ENCODE results near the gene TENM3.
"Not testable (repeated sequence)": the region's sequence is repeated elsewhere in the genome, so short reads cannot be mapped to it uniquely, and the experiment has no call there.

TENM3 gene

GRCh38 chr4:182228991-182229577, 14.1 kb upstream of the TENM3 start:
- no peak for DNase-seq

GRCh38 chr4:182230256-182230655, 12.9 kb upstream of the TENM3 start:
- no peak for DNase-seq

DNA sequence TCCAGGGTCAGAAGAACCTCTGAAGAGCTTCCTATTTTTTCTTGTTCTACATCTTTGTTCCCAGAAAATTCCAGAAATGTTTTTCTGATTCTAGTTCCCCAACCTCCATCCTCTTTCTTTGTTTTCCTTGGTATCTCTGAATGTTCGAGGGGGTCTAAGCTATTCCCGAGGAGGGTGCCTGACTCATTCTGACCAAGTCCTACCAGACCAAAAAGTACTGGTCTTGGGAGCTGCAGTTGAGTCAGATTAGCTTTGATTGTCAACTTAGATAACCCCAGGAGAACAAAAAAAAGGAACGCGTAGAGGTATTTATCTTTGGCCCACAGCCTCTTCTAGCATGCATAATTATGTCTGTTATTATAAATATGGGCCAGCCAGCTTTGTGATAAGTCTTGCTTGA, 12.1 kb upstream of the TENM3 start:
- no peak for DNase-seq

- no peak for DNase-seq
These were observed 11.7 kb upstream of the TENM3 start for GRCh38 chr4:182231496-182231895.

DNA sequence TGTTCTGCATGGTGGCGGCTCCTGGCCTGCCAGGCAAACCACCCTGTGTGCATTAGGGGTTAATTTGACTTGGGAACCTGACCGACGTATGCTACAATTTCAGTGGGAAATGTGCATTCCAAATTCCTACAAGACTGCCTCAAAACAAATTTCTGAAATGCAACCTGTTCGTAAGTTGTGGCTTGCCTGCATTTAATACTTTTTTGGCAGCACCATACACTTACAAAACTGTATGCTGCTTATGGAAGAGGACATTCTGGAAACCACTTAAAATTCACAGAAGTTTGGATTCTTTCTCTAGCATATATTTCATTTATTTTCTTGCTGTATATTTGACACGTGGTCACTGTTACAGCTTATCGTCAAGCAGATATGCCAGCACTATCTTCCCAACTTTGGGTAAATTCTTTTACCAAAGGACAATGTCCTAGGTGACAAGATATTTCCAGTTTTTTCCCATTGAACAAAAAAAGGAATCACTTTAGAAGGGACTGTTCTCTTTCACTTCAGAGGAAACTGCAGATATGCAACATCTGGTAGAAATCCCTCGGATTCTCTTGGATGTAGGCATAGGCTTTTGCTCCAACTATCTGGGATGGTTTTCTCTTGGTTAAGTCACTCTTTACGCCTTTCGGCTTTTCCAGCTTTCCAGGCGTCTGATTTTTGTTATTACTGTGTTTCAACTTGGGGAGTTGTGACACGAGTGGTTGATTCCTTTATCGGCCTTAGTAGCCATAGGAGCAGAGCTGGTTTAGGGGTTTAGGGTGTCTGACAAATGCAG, 9.7 kb upstream of the TENM3 start:
- no peak for DNase-seq

DNA sequence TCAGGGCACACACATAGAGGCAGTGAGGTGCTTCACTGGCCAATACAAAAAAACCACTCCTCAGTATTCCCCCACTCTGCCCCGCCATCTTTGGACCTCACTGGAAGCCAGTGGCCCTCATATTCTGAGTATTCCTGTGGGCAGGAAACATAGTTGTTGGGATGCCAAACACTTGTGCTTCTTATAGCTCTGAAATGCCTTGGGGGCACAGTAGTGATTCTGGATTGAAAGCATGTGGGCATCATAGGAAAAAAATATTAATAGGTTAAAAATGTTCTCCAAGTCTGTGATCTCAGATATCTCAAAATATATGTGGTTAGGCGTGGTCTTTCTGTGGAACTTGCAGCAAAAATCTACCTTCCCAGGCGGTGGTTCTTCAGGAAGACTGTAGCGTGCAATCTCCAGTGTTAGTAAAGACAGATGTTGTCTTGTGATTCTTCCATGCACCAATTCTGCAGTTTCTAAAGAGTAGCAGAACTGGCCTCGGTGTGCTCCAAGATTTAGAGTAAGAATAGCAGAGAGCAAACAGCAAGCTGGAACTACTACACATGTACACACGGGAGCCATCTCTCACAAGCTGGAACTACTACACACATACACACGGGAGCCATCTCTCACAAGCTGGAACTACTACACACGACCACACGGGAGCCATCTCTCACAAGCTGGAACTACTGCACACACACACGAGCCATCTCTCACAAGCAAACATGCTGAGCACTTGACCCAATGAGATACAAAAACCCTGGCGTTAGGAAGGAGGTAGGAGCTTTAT, 8.0 kb upstream of the TENM3 start:
- DNase-seq = no peak

DNA sequence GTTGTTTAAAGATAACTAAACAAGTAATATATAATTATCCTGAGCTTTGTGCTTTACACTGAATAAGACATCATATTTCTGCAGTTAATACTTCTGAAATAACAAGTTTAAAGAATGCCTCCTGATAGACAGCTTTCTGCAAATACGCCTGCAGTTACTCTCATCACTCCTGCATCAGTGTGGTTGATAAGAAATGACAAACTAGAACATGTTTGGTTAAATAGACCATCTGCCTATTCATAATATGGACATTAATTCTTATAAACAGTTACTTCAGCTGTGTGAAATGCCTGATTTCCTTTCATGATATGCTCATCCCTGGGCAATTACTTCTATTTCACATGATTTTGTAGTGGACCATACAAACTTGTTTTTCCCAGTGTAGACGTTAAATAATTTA, 7.0 kb upstream of the TENM3 start:
- no peak for DNase-seq

- not testable (repeated sequence) for DNase-seq
These were observed 6.2 kb upstream of the TENM3 start for GRCh38 chr4:182237010-182237409.

- DNase-seq = no peak
These were observed 4.8 kb upstream of the TENM3 start for GRCh38 chr4:182238355-182238931.

DNA sequence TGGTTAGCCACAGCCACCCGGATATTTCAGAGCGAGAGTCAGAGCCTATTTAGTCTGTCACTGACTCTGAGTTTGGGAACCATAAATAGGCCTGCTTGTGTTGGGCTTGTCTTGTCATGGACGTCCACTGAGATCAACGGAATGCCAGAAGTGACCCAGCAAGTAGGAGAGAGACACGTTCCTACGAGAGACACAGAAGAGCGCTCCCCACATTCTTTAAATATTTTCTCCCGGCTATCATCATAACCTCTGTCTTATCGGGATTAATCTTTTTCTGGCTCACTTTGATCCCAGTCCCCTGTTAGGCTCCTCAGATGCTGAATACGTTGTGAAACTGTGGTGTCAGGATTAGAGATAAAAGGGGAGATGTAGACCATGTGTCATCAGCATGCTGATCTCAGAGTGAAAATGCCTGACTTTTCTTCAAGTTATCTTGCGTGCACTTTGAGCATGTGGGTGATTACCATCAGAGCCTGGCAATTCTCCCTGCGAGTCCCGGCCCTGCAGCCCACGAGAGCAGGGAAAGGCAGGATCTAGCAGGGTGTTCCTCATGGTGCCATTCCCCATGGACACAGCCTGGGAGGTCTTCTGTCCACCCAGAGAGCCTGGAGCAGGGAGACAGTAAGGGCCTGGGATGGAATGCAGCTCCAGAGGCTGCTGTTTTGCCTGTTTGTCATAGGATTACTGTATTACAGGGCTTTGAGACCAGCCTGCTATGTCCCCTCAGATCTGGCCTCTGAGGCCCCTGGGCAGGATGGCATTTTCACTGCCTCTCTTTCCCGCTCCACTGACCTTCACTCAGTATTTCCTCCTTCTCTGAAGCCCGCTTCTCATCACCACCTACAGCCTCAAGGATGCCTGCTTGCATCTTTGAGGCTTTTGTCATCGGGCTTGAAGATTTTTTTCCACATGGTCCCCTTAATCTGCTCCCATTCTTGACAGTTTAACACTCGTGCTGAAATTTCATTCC, 2.8 kb upstream of the TENM3 start:
- DNase-seq = no peak

DNA sequence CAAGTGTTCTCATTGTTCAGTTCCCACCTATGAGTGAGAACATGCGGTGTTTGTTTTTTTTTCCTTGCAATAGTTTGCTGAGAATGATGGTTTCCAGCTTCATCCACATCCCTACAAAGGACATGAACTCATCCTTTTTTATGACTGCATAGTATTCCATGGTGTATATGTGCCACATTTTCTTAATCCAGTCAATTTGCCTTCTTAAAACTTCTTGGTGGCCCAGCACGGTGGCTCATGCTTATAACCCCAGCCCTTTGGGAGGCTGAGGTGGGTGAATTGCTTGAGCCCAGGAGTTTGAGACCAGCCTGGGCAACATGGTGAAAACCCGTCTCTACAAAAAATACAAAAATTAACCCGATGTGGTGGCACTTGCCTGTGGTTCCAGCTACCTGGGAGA, 942 bp upstream of the TENM3 start:
- DNase-seq = not testable (repeated sequence)

DNA sequence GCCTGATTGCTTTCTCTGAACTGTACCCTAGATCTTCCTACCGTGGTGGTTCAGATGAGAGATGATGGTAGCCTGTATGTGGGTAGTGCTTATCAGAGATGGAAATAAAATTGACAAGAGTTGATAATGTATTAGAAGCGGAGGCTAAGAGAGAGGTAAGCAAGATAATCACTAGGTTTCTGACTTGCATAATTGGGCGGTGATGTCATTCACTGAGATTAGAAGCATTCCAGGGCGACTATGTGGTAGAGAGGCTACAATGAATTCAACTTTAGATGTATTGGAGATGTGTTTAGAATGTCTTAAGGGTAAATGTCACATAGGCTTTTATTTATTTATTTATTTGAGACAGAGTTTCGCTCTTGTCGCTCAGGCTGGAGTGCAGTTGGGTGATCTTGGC, 415 bp upstream of the TENM3 start:
- DNase-seq = no peak

DNA sequence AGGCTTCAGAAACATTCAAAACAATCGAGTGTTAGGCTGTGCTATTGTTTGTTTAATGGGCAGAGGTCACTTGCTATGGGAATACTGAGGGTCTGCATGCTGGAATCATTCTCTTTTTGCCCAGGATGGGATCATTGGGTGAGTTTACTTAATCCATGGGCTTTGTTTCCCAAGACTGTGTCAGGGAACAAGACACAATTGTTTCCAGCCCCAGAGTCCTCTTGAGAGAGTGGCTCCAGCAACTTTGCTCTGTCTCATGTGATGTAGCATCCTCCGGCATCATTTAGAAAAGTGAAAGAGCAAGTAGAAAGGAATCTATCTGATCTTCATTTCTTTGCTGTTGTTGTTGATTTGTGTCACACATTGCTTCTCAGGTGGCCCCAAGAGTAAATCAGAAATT, 1.8 kb downstream of the TENM3 start:
- DNase-seq = no peak

DNA sequence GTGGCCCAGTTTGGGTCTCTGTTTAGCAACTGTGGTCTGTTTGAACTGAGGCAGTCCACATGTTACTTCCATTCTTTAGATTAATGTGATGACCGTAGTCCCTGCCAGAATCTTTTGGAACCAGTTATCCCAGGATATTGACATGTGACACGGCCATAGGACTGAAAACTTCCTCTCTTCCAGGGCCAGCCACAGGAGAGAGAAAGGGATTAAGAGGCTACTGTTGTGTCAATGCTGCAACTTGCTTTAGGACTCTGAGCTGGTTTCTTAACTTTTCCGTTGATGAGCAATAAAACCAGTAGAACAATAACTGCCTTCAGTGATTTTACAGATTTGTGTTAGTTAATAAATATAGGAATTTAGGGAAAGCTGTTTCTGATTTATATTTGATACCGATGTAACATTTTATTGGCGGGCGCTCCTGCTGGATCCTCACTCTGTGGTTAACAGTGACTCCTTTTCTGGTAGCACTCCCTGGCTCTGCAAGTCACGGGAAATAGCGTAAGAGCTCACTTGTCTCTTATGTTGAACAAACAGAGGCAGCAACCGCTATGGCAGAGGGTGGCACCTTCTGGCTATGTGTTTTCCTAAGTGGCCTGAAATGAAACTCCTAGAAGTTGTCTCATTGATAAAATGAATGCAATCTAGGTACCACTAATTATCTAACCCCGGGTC, 2.5 kb downstream of the TENM3 start:
- DNase-seq = no peak

DNA sequence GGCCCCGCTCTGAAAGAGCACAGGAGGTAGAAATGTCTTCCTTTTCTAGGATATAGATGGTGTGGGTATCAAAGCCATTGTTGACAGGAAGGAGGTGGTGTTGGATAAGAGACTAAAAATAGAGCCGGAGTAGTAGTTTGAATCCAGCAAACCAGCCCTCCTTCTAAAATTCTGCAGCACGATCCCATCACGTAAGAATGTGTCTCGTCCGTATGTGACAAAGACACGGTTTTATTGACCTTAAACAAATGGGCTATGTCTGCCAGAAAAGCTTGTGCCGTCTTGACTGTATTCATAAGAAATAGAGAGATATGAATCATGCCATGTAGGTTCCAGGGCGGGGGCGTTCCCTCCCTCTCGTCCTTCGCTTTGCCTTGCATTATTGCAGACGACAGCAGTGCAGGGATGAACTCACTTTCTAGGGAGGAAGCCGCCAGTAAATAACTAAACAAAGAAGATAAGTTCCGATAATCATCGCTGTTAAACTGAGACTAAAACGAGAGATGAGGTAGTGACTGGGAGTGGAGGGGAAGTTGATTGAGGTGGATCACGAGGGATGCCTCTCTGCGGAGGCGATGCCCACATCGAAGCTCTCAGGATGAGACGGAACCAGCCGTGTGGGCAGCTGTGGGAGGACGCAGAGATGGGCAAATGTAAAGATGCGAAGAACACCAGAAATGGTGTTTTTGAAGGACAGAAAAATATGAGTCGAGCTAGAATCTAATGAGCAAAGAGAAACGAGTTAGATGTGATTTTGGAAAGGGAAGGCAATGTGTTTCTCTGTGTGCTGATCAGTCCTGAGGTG, 3.4 kb downstream of the TENM3 start:
- DNase-seq = no peak

- DNase-seq = no peak
These were observed 5.1 kb downstream of the TENM3 start for GRCh38 chr4:182248295-182248694.

GRCh38 chr4:182250446-182250845, 7.2 kb downstream of the TENM3 start:
- DNase-seq = no peak

- no peak for DNase-seq
These were observed 7.9 kb downstream of the TENM3 start for GRCh38 chr4:182251116-182251515.

DNA sequence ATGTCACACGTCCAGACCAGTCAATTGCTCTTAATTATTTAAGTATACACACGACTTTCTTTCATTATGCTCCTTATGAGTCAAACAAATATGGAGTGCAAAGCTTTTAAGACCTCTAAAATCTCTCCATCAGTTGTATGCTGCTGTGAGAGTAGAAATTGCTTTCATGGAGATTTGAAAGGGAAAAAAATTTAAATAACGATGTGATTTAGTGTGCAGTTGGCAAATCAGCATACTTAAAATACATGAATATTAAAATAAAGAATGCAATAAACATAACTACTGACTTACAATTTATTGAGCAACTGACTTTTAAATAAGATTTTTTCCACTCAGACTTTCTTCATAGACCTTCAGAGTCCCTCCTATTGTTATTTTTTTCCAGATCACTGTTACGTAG, 9.0 kb downstream of the TENM3 start:
- DNase-seq = no peak

GRCh38 chr4:182254026-182254780, 11.0 kb downstream of the TENM3 start:
- no peak for DNase-seq
